Activated CD4-positive, alpha-beta T cell treated with anti-CD3 and anti-CD28 coated beads for 1 hour (primary cell): ENCODE results near the gene AGPAT2.

Source experiments
- DNase-seq: peaks from one replicate; pipeline ENCODE4 v3.0.0-alpha.2; 2020

AGPAT2 gene

DNA sequence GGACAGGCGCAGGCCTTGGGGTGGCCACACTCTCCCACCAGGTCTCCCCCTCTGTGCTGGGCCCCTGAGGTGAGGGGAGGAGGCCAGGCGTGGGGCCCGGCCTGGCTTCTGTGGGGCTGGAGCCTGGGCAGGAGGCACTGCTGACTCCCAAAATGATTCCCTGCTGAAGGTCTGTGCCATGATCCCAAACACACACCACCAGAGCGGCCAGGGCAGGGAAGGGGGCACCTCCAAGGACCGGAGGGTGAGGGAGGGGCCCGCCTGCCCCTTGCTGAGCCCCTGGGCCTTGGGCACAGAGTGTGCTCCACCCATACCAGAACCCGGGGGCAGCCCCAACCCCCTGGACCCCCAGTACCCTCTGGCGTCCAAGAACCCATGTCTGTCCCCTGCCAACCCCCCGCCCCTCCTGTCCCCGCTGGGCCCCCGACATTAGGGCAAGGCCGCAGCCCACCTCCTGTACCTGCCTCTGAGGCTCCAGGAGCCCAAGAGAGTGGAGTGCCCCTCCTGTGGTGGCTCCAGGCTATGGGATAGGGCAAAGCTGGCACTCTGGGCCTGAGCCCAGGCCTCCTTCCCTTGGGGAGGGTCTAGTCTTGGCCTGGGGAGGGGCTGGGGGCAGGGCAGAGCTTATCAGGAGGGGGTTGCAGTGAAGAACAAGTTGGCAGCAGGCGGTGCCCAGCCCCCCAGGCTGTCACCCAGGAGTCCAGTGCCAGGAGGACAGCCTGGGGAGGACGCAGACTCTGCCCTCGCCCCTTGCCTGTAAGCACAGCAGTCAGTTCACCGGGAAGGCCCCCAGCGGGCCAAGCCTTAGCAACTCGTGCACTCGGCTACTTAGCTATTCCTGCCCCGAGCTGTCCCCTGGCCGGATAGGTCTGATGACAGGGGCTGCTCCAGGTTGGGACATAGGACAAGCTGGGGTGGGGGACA lies 27.1 kb downstream of the AGPAT2 start:
- no peak for DNase-seq

DNA sequence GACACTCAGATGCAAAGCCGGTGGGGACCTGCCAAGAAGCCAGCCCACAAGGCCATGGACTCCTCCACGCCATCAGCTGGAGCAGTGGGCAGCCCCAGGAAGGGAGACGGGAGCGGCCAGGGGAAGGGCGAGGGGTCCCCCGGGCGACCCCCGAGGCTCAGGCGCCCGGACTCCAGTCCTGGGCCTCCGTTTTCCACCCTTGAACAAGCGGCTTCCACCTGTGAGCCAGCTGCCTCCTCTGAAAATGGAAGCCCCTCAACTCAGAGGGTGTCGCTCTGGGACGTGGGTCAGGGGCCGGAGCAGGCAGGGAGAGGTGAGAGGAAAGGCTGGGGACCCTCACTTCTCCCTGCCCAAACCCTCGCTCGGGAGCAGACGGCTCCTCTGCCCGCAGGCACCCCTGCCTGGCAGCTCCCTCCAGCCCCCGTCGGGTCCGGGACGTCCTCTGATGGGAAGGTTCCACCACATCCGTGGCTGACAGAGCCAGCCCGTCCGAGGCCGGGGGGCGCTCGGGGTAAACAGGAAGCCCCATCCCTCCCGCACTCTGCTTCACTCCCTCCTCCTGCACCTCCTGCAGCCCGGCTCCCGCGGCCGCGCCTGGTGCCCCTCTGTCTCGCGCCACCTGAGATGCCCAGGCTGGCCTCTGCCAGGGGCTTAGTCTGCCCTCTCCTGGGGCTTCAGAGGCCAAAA lies 28.3 kb downstream of the AGPAT2 start:
- no peak for DNase-seq

- no peak for DNase-seq
Measured at GRCh38 chr9:136657974-136658848, 29.0 kb downstream of the AGPAT2 start.

DNA sequence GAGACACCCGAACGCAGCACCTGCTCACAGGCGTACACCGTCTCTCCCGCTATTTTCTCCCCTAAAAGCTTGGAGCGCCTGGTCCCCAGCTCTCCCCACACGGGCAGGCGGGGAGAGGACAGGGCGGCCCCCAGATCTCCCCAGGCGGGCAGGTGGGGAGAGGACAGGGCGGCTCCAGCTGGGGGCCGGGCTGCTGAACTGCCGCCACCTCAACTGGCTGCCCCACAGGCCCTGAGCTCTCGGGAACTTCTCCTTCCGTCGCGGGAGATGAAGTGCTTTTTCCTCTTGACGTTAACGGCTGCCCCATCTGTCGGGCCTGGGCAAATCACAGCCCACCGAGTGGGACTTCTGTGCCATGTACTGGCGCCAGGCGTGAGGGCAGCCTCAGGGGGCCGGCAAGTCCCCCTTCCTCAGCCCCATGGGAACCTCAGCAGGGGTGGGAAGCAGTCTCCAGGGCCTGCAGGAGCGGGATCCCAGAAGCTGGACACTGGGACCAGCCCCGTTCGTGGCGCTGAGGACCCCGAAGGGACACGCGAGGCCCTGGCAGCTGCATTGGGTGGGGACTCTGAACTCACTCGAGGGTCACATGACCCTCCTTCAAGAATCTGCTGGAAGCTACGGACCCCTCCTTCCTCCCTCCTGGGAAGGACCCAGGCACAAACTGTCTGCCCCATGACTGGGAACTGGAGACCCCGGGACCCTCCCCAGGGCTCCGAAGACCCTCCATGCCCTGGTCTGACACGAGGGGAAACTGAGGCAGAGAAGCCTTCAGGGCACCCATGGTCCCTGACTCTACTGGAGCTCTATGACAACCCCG lies 30.3 kb downstream of the AGPAT2 start:
- no peak for DNase-seq

GRCh38 chr9:136656183-136656738 lies 31.0 kb downstream of the AGPAT2 start:
- no peak for DNase-seq

GRCh38 chr9:136655536-136656182 lies 31.6 kb downstream of the AGPAT2 start:
- DNase-seq = no peak

DNA sequence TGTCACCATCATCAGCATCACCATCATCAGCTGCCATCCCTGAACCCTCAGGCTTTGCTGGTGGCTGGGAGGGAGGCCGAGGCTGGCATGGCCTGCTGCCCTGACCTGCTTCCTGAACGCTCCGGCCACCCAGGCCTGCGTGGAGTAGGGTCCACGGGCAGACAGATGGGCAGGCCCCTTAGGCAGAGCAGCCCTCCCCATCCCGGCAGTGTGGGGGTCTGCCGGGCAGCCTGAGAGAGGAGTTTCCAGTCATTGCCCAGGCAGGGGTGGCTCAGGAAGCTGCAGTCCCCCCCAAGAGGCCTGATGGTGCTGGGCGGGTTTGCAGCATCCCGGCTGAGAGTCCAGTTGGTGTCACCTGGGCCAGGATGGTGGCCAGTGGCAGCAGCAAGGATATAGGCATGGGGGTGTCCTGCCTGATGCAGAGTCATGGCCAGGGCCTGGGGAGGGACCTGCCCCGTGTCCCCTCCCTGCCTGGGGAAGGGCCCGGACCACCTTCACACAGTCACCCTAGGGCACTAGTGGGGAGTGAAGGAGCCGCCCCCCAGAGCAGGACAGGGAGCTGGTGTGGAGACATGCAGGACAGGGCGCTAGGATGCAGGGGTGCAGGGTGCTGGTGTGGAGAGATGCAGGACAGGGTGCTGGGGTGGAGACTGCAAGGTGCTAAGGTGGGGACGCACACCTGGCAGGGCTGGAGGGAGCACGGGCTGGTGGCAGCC lies 32.3 kb downstream of the AGPAT2 start:
- DNase-seq = no peak

DNA sequence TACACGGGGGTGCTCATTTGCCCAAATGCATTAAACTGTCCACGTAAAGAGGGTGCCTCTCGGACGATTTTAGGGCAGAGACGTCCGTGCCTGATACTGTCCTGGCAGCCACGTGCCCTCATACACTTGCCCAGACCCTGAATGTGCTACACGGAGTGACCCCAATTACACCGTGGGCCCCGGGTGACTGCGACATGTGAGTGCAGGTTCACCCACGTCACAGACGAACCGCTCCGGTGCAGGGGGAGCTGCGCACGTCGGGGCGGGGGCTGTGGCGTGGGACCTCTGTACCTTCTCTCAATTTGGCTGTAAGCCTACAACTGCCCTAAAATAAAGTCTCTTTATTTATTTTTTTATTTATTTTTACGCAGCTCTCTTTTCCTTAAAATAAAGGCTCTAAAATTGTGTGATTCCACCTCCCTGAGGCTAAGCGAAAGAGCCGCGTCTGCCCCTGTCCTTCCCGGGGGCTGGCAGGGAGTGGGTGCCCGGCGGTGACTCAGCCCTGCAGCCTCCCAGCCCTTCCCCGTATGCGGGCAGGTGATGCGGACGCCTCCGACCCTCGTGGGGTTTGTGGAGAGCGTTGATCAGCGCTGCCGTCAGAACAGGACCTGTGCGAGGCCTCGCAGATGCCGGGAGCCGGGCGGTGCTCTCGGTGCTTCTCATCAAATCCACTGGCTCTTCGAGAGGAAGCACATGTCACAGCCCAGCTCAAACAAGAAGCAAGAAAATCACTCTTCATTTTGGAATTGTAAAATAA lies 33.8 kb downstream of the AGPAT2 start:
- DNase-seq = no peak

GRCh38 chr9:136651860-136652259 lies 35.4 kb downstream of the AGPAT2 start:
- DNase-seq = no peak

- no peak for DNase-seq
Measured at GRCh38 chr9:136650648-136651047, 36.6 kb downstream of the AGPAT2 start.

DNA sequence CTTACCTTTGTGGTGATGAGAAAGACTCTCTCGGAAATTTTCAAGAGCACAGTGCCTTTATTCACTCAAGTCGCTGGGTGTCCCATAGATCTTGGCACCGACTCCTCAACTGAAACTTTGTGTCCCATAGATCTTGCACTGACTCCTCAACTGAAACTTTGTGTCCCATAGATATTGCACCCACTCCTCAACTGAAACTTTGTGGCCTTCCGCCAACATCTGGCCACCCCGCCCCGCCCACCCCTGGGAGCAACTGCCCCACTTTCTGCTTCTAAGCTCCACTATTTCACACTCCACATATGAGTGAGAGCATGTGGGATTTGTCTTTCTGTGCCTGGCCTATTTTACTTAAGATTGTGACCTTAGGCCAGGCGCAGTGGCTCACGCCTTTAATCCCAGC lies 37.2 kb downstream of the AGPAT2 start:
- DNase-seq = no peak

DNA sequence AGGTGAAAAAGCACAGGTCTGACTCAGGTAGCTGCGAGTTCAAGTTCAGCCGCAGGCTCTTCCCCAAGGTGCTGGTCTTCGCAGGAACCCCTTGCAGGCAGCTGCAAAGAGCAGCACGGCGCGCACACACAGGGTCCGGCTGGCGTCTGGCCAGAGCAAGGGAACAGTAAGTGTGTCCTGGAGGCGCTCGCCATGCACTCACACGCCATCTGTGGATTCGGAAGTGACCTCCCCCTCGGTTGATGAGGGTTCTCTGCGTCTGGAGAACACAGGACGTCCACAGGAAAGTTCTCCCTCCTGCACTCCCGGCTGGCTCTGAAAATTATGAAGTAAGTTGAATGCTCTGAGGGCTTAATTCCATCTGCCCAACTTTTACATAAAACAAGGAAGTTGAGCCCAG lies 38.5 kb downstream of the AGPAT2 start:
- no peak for DNase-seq

DNA sequence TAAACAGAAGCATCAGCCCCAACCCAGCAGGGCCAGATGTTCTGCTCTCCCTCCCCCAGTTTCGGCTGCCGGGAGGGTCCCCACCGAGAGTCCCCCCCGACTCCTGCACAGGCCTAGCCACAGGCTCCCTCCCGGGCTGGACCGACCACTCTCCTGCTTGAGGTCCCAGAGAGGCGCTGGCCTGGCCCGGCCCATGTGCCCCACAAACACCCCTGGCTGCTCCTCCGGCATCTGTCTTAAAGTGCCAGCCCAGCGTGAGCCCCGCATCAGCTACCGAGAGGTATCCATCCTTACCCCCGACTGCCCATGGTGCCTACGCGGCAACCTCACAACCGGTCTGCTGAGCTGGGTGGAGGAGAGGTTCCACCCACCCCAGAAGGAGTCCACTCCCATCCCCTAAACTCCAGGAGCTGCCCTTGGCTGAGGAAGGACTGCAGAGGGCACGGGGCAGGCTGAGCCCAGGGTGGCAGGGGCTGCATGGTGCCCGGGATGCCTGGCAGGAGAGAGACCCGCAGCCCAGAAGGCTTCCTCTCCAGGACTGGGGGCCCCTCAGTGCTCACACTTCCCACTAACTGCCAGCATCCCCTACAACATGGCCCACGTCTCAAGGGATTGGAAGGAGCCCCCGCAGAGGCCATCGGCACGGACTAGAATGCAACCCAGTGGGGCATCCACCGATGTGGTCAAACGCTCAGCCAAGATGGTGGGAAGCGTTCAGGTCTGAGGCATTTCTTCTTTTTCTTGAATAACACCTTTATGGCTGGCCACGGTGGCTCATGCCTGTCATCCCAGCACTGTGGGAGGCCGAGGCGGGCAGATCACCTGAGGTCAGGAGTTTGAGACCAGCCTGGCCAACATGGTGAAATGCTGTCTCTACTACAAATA lies 40.2 kb downstream of the AGPAT2 start:
- DNase-seq = no peak

- no peak for DNase-seq
Measured at GRCh38 chr9:136645903-136646754, 41.1 kb downstream of the AGPAT2 start.

DNA sequence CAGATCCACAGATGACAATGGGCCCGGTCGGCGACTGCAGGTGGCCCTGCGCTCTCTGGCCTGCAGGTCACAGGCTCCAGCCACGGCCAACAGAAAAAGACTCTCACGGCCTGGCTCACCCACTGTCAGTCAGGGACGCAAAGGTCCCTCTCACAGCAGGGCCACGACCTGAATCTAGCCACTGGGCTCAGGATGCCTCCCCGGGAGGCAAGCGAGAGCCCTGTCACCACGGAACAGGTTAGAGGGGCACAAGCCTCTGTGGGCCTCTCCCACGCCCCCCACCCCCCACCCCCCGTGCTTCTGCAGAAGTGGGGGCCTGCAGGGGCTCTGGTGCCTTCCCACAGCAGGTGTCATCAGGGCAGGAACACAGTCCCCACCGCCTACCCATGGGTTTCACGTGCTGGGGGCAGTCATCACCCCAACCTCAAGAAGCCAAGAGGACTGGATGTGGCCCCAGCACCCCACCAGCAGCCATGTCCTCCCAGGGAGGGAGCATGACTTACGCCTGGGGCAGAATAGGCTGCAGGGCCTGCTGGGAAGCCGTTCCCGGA lies 41.8 kb downstream of the AGPAT2 start:
- DNase-seq = no peak

DNA sequence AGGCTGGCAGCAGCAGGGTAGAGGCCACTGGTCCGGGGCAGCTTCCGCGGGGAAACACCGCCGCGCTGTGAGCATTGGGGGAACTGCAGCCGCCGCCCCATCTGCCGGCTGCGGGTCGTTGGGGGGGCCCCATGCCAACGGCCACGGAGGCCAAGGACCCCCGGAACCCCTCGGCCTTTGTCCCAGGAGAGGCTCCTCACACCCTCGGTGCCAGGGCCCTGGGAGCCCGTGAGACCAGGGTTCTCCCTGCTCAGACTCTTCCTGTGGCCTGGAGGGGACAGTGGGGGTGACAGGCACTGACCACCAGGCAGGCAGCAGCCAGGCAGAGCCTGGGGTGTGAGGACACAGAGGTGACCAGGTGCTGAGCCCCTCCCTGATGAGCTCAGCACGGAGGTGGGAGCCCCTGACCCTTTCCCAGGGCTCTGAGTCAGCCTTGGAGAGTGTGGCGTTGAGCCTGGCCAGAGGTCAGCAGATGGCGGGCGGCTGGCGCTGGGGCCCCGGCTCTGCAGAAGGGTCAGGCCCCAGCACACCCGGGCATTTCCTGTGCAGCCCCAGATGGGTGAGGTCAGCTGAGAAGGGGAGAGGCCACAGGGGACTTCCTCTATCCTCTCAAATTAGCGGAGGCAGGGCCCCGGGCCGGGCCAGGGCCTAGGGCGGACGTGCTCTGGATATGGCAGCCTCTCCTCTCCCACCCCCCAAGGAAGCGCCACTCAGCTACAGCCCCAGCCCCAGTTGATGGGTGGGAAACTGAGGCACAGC lies 42.5 kb downstream of the AGPAT2 start:
- peak; percentile 58 for DNase-seq

DNA sequence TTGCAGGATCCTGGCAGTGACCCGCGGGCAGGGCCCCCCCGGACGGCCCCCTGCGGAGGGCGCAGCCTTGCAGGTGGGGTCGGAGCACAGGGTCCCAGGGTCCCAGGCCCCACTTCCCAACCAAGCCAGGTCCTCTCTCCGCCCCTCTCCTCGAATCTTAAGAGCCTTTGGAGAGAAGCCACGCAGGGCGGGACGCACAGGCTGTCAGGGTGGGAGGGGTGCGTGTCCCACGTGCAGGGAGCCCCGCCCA lies 43.0 kb downstream of the AGPAT2 start:
- no peak for DNase-seq
